Caco-2 (cell line): ENCODE results near the gene IL17RA. TPM values are rescaled to one million over a fixed set of nuclear protein-coding genes. Genes with fewer than 3 reads are reported as not detected.

ENCODE experiments used
- BruUV-seq: library from RNA; stranded (reverse); fragments of 400-500 nt; replicated peaks from 2 replicates; lab custom pipeline; 2021; lab: Mats Ljungman, UMichigan
- CTCF ChIA-PET: fragments of 300-600 bp; sonication (Branson Sonifier 250); formaldehyde crosslinking; loops from one replicate; lab custom pipeline; 2022; ENCODE audit warnings: antibody characterized with exemption; lab: Charles Lee
- POLR2A ChIA-PET: fragments of 300-600 bp; sonication (Branson Sonifier 250); formaldehyde crosslinking; loops from one replicate; lab custom pipeline; 2022; ENCODE audit warnings: antibody characterized with exemption; lab: Charles Lee
- DNase-seq, 2 experiments: peaks; one replicate each; pipeline versions ENCODE4 v3.0.0 to v3.0.0-alpha.2; 2020 to 2022
- H3K27me3 ChIP-seq: replicated peaks from 2 replicates; pipeline ENCODE4 v1.6.0; 2011; ENCODE audit warnings: low read length; ENCODE audit not compliant: control insufficient read depth, insufficient read depth
- H3K36me3 ChIP-seq: 2 replicates; pipeline ENCODE4 v1.5.1; 2011; ENCODE audit warnings: low read length; ENCODE audit not compliant: control insufficient read depth, insufficient read depth
- H3K4me1 ChIP-seq: fragments of 250-450 bp; sonication (Bioruptor Pico); 2 replicates; pipeline ENCODE4 v1.5.1; 2020; ENCODE audit warnings: mild to moderate bottlenecking
- H3K4me3 ChIP-seq: 2 replicates; pipeline ENCODE4 v1.5.1; 2011; ENCODE audit warnings: low read depth, mild to moderate bottlenecking, control low read depth, low read length
- H3K9me3 ChIP-seq: fragments of 250-450 bp; sonication (Bioruptor Pico); 2 replicates; pipeline ENCODE4 v1.5.1; 2020; ENCODE audit warnings: mild to moderate bottlenecking, moderate library complexity
- H3K27ac Mint-ChIP-seq: one replicate; pipeline ENCODE4 v1.8.0; 2022; ENCODE audit warnings: mixed read lengths; ENCODE audit not compliant: unreplicated experiment
- H3K27me3 Mint-ChIP-seq: one replicate; pipeline ENCODE4 v1.8.0; 2022; ENCODE audit warnings: mixed read lengths; ENCODE audit not compliant: insufficient read depth, unreplicated experiment
- H3K36me3 Mint-ChIP-seq: one replicate; pipeline ENCODE4 v1.8.0; 2022; ENCODE audit warnings: mild to moderate bottlenecking, mixed read lengths; ENCODE audit not compliant: insufficient read depth, unreplicated experiment
- H3K4me1 Mint-ChIP-seq: one replicate; pipeline ENCODE4 v1.8.0; 2022; ENCODE audit warnings: low read depth, mixed read lengths; ENCODE audit not compliant: unreplicated experiment
- H3K4me3 Mint-ChIP-seq: one replicate; pipeline ENCODE4 v1.8.0; 2022; ENCODE audit warnings: mild to moderate bottlenecking, moderate library complexity, mixed read lengths; ENCODE audit not compliant: unreplicated experiment
- H3K9me3 Mint-ChIP-seq: one replicate; pipeline ENCODE4 v1.8.0; 2022; ENCODE audit warnings: mixed read lengths; ENCODE audit not compliant: unreplicated experiment
- intact Hi-C: fragments of 100-400 bp; cut with micrococcal nuclease; formaldehyde crosslinking; loops from one replicate; pipeline ENCODE4 v1.10.0; 2022; ENCODE audit not compliant: unreplicated experiment
- total RNA-seq: library from RNA; stranded (reverse); gene quantifications from 2 replicates; pipeline ENCODE4 v1.2.3, GENCODE V29; 2022
- TF ChIP-seq, protein P1 (sequence below), 2 experiments: fragments of 200-600 bp in 1 of 2; IDR thresholded peaks; 1 replicate in 1 of 2; 2 replicates in 1 of 2; pipeline versions ENCODE4 v1.5.1 to v1.8.0; 2011 to 2022; ENCODE audit warnings: antibody characterized with exemption in 1 of 2, control low read depth in 1 of 2, inconsistent platforms in 1 of 2, low read depth in 1 of 2, low read length in 1 of 2, mild to moderate bottlenecking in 1 of 2, moderate library complexity in 1 of 2; ENCODE audit not compliant: insufficient read depth in 1 of 2, severe bottlenecking in 1 of 2, unreplicated experiment in 1 of 2

The IL17RA gene
- total RNA-seq, 1 experiment from 2014 or later: 14.5 TPM

DNA sequence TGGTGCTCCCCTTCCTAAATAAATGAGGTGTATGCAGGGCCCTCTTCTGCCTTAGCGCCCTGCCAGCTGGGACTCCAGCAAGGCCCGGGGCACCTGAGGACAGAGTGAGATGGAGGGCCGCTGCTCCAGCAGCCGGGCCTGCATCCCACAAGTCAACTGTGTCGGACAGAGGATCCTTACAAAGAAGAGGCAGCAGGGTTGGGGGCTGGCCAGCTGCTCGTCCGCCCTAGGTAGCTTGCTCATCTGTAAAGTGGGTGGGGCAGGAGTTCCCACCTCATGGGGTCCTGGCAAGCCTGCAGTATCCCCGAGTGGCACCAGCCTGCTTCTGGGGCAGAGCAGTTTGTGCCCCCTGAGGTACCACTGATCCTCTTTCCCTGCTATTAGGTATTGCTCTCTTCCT is 28.8 kb downstream of the IL17RA start:
- no peaks in the 10 kb centered on the region for H3K36me3 ChIP-seq
- POLR2A ChIA-PET: no interaction called here
- H3K4me3 ChIP-seq: no peak overlapping the region
- H3K27me3 ChIP-seq: no peaks in the 10 kb centered on the region; the same call in 1 of the 2 replicates
- TF ChIP-seq, protein P1, sequence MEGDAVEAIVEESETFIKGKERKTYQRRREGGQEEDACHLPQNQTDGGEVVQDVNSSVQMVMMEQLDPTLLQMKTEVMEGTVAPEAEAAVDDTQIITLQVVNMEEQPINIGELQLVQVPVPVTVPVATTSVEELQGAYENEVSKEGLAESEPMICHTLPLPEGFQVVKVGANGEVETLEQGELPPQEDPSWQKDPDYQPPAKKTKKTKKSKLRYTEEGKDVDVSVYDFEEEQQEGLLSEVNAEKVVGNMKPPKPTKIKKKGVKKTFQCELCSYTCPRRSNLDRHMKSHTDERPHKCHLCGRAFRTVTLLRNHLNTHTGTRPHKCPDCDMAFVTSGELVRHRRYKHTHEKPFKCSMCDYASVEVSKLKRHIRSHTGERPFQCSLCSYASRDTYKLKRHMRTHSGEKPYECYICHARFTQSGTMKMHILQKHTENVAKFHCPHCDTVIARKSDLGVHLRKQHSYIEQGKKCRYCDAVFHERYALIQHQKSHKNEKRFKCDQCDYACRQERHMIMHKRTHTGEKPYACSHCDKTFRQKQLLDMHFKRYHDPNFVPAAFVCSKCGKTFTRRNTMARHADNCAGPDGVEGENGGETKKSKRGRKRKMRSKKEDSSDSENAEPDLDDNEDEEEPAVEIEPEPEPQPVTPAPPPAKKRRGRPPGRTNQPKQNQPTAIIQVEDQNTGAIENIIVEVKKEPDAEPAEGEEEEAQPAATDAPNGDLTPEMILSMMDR (IDR thresholded peaks at IDR 0.05; ENCODE audit: insufficient read depth in 1 of 2, low read depth in 1 of 2, low read length in 1 of 2, severe bottlenecking in 1 of 2, unreplicated experiment in 1 of 2): no peak
- peaks cover 13% of the 10 kb centered on the region for H3K27me3 Mint-ChIP-seq
- H3K27ac Mint-ChIP-seq: no peak overlapping the region
- H3K9me3 Mint-ChIP-seq: no peaks in the 10 kb centered on the region
- H3K4me1 ChIP-seq: no peaks in the 10 kb centered on the region
- no TSS peak for BruUV-seq
- no peaks in the 10 kb centered on the region for H3K4me1 Mint-ChIP-seq
- no peaks in the 10 kb centered on the region for H3K9me3 ChIP-seq
- DNase-seq: no peak
- intact Hi-C loops: no loop called here
- CTCF ChIA-PET: no interaction called here
- no peaks in the 10 kb centered on the region for H3K36me3 Mint-ChIP-seq
- no peak overlapping the region for H3K4me3 Mint-ChIP-seq

DNA sequence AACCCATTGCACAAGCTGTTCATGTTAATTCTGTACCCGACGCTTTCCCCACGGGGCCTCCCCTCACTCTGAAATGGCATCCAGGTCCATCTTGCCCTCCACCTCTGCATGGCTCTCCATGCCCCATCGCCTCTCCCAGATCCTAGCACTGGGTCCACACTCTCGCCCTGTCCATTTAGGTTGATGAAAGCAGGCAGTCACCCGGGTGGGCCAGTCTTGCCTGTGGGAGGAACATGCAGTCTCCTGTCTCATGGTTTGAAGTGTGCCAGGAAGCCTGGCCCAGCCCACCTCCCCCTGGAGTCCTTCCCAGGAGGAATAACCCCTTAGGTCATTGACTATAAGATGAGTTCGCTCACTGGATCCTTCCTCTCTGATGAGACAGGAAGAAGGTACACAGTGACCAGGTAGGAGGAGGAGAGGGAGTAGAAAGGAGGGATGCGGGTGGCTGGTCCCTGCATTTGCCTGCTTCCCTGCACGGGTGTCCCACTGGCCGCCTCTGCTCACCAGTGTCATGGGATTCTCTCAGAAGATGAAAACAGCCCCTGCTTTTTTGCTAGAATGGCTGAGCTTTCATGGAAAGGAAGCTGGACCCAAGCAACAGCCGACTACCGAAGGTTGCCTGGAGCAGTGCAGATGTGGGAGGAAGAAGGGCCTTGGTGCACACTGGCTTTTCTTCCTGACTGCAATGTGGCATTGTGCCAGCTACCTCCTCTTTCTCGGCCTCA is 29.5 kb downstream of the IL17RA start:
- intact Hi-C loops: no loop called here
- BruUV-seq: no TSS peak
- TF ChIP-seq, protein P1 (IDR thresholded peaks at IDR 0.05; ENCODE audit: insufficient read depth in 1 of 2, low read depth in 1 of 2, low read length in 1 of 2, severe bottlenecking in 1 of 2, unreplicated experiment in 1 of 2): no peak
- no peak for DNase-seq
- Histone ChIP-seq H3K36me3 (no peaks in the 10 kb centered on the region), H3K4me3 (no peak overlapping the region), H3K27me3 (no peaks in the 10 kb centered on the region; the same call in 1 of the 2 replicates), H3K9me3 (no peaks in the 10 kb centered on the region), H3K4me1 (no peaks in the 10 kb centered on the region)
- H3K27ac Mint-ChIP-seq: no peak overlapping the region
- ChIA-PET CTCF (no interaction called here), POLR2A (no interaction called here)
- H3K27me3 Mint-ChIP-seq: peaks cover 13% of the 10 kb centered on the region
- no peaks in the 10 kb centered on the region for H3K4me1 Mint-ChIP-seq
- H3K9me3 Mint-ChIP-seq: no peaks in the 10 kb centered on the region
- no peaks in the 10 kb centered on the region for H3K36me3 Mint-ChIP-seq
- no peak overlapping the region for H3K4me3 Mint-ChIP-seq

DNA sequence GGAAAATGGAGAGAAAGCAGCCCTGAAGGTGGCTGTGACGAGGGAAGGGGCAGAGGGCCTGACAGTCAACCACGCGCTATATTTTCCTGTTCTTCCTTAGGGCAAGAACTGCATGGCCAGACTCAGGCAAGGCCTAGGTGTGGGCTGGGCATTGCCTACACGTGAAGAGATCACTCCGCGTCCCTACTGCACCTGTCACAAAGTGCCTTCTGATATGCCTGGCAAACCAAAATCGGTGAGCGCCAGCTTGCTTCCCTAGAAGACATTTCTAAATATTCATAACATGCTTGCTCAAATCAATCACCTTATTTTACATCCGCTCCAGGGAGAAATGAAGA is 30.1 kb downstream of the IL17RA start:
- Histone ChIP-seq H3K36me3 (no peaks in the 10 kb centered on the region), H3K4me1 (no peaks in the 10 kb centered on the region), H3K9me3 (no peaks in the 10 kb centered on the region), H3K27me3 (no peaks in the 10 kb centered on the region; the same call in 1 of the 2 replicates), H3K4me3 (no peak overlapping the region)
- DNase-seq: no peak
- ChIA-PET POLR2A (no interaction called here), CTCF (no interaction called here)
- H3K27me3 Mint-ChIP-seq: peaks cover 13% of the 10 kb centered on the region
- TF ChIP-seq, protein P1 (IDR thresholded peaks at IDR 0.05; ENCODE audit: insufficient read depth in 1 of 2, low read depth in 1 of 2, low read length in 1 of 2, severe bottlenecking in 1 of 2, unreplicated experiment in 1 of 2): no peak
- no peaks in the 10 kb centered on the region for H3K4me1 Mint-ChIP-seq
- H3K36me3 Mint-ChIP-seq: no peaks in the 10 kb centered on the region
- no peak overlapping the region for H3K4me3 Mint-ChIP-seq
- no TSS peak for BruUV-seq
- intact Hi-C loops: no loop called here
- H3K27ac Mint-ChIP-seq: no peak overlapping the region
- no peaks in the 10 kb centered on the region for H3K9me3 Mint-ChIP-seq
